Upper lobe of left lung (tissue), 6 donors: ENCODE measurements around the gene PIANP. TPM values are rescaled to one million over a fixed set of nuclear protein-coding genes. Genes with fewer than 3 reads are reported as not detected.

ENCODE experiments used
- ATAC-seq, 2 donors: fragments of 200-7000 bp; cut with Tn5 transposase; one replicate each; pipeline ENCODE4 v1.9.1; 2022; ENCODE audit warnings: mild to moderate bottlenecking in 2 of 2, moderate library complexity in 2 of 2; ENCODE audit not compliant: low FRiP score in 2 of 2
- DNase-seq, 2 donors: peaks; one replicate each; pipeline ENCODE4 v3.0.0-alpha.2; 2019 to 2020
- H3K27ac ChIP-seq, 4 donors: fragments of 200-600 bp; sonication (generic); one replicate each; pipeline ENCODE4 v1.5.1; 2016 to 2019
- H3K27me3 ChIP-seq, 4 donors: fragments of 200-600 bp; sonication (generic); one replicate each; pipeline ENCODE4 v1.5.1; 2017 to 2019
- H3K36me3 ChIP-seq, 4 donors: fragments of 200-600 bp; sonication (generic); one replicate each; pipeline ENCODE4 v1.5.1; 2016 to 2019
- H3K4me1 ChIP-seq, 4 donors: fragments of 200-600 bp; sonication (generic); one replicate each; pipeline ENCODE4 v1.5.1; 2018 to 2019
- H3K4me3 ChIP-seq, 4 donors: fragments of 200-600 bp; sonication (generic); one replicate each; pipeline ENCODE4 v1.5.1; 2017 to 2019; ENCODE audit warnings: mild to moderate bottlenecking in 2 of 4, moderate library complexity in 1 of 4
- H3K9me3 ChIP-seq, 4 donors: fragments of 200-600 bp; sonication (generic); one replicate each; pipeline ENCODE4 v1.5.1; 2018 to 2019
- CTCF ChIP-seq, 6 experiments: fragments of 450-650 bp in 4 of 6; fragments of 200-600 bp in 2 of 6; sonication (generic) in 2 of 6; IDR thresholded peaks; one replicate each; pipeline ENCODE4 v1.5.1; 2016 to 2019; ENCODE audit warnings: antibody characterized with exemption in 6 of 6
- EP300 ChIP-seq, 4 donors: sonication (generic); formaldehyde crosslinking; IDR thresholded peaks; one replicate each; pipeline ENCODE4 v1.5.1; 2017; ENCODE audit warnings: antibody characterized with exemption in 4 of 4, control low read depth in 2 of 4
- POLR2A ChIP-seq, 4 donors: fragments of 450-650 bp; IDR thresholded peaks; one replicate each; pipeline ENCODE4 v1.5.1; 2016 to 2017; ENCODE audit warnings: antibody characterized with exemption in 4 of 4, mild to moderate bottlenecking in 2 of 4
- POLR2AphosphoS5 ChIP-seq, 2 donors: sonication (generic); formaldehyde crosslinking; IDR thresholded peaks; one replicate each; pipeline ENCODE4 v1.5.1; 2017; ENCODE audit warnings: antibody characterized with exemption in 2 of 2
- WGBS, 2 donors: methylation state at CpG; one replicate each; pipeline ENCODE4 v1.1.5; 2017 to 2018; 5-methylcytosine and 5-hydroxymethylcytosine counted together
- total RNA-seq, 6 donors: library from RNA; depleted of rRNA in 4 of 6; stranded (reverse); fragments of >200 nt in 4 of 6; gene quantifications; one replicate each; pipeline versions ENCODE4 v1.1.0 to v1.2.1, GENCODE V29; 2016 to 2021
- donor health status: DM: no; HTN: no; CAD: no; lungs with moderate emphysema.
- donor health status: DM: no; HTN: yes; CAD: no; lungs with severe emphysema.

PIANP gene
- total RNA-seq, 6 donors from 2014 or later, result 0.13 to 0.83 (median 0.39) TPM; not detected in 3

DNA sequence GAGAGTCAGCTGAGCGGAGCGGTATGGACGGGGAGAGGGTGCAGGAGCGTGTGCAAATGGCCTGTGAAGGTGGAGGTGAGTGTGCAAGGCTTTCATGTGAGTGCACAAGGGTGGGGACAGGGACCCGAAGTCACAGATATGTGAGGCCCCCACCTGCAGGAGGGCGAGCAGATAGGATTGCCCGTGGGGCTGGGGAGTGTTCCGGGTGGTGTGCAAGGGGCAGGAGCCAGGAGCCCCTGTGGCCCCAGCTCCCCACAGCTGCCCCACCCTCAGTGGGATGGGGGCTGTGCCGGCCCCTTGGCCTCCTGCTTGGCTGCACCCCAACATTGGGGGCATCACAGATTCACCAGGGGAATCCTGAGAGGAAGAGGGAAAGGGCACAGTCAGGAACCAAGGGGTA is 5.9 kb downstream of the PIANP start:
- Histone ChIP-seq H3K27me3 (peaks cover 0 to 8% (median 3%) of the 10 kb centered on the region in 4 donors), H3K4me1 (peaks cover 10 to 22% (median 15%) of the 10 kb centered on the region in 4 donors), H3K27ac (no peak overlapping the region), H3K36me3 (no peaks in the 10 kb centered on the region), H3K9me3 (no peaks in the 10 kb centered on the region), H3K4me3 (no peak overlapping the region)
- DNase-seq, result no peak
- no peak for TF ChIP-seq POLR2AphosphoS5 (IDR thresholded peaks at IDR 0.05)
- no peak for TF ChIP-seq CTCF (IDR thresholded peaks at IDR 0.05)
- TF ChIP-seq EP300 (IDR thresholded peaks at IDR 0.05), result no peak
- TF ChIP-seq POLR2A (IDR thresholded peaks at IDR 0.05), result no peak
- WGBS, 2 donors, result 87 to 89% methylated on average over 9 of the region's 9 CpGs
- ATAC-seq, result no peak

DNA sequence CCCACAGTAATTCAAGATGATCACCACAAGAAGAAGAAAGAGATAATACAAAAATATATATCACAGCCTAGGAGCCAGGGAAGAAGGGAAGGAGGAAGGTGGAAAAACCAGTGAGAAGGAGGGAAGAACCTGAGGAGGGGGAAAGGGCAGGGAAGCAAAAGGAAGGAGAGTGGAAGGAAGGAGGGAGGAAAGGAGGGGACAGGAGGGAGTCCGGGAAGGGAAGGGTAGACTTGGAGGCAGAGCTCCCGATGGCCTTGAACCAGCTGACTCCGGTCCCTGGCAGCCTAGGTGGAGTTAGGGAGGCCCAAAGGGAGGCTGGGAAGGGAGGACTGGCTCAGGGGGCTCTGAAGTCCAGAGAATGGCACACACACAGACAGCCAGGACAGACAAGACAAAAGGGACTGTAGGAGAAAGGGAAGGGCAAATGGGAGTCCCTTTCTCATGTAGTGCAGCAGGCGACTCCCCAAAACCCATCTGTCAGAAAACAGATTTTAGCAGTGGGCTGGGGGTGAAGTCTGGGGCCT is 6.7 kb downstream of the PIANP start:
- TF ChIP-seq EP300 (IDR thresholded peaks at IDR 0.05), result no peak
- no peak for TF ChIP-seq POLR2A (IDR thresholded peaks at IDR 0.05)
- TF ChIP-seq CTCF (IDR thresholded peaks at IDR 0.05), result no peak
- TF ChIP-seq POLR2AphosphoS5 (IDR thresholded peaks at IDR 0.05), result no peak
- Histone ChIP-seq H3K4me3 (no peak overlapping the region), H3K27ac (no peak overlapping the region), H3K4me1 (peaks cover 10 to 22% (median 14%) of the 10 kb centered on the region in 4 donors), H3K27me3 (peaks cover 0 to 4% (median 0%) of the 10 kb centered on the region in 4 donors), H3K9me3 (no peaks in the 10 kb centered on the region), H3K36me3 (no peaks in the 10 kb centered on the region)
- ATAC-seq (no peak), DNase-seq (no peak)
- 71 to 77% methylated on average over 4 of the region's 4 CpGs for WGBS, 2 donors

DNA sequence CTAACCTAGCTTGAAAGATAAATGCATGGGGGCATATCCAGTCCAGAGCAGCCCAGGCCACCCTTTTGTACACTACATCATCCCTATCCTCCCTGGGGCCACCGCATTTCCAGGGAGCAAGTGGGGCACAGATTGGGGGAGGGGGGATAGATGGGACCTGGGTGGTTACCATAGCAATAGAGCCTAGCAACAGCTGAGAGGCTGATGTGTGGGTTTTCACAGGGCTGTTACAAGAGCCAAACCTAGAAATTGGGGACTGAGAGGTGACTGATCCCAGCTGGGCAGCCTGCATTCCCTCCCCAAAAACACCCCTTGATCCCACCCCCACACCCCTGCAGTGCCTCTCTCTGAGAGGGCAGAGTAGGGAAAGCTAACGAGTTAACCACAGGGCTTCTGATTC is 7.7 kb downstream of the PIANP start:
- H3K4me3 ChIP-seq, result no peak overlapping the region
- WGBS, 2 donors, result 67 to 72% methylated on average over 1 to 2 of the region's 2 CpGs
- DNase-seq (no peak), ATAC-seq (no peak)
- H3K36me3 ChIP-seq, result no peaks in the 10 kb centered on the region
- no peaks in the 10 kb centered on the region for H3K27me3 ChIP-seq
- no peak overlapping the region for H3K27ac ChIP-seq
- H3K9me3 ChIP-seq, result no peaks in the 10 kb centered on the region
- TF ChIP-seq EP300 (IDR thresholded peaks at IDR 0.05) (no peak), POLR2AphosphoS5 (IDR thresholded peaks at IDR 0.05) (no peak)
- peaks cover 14 to 27% (median 21%) of the 10 kb centered on the region in 4 donors for H3K4me1 ChIP-seq

- ATAC-seq (no peak), DNase-seq (peak in 1 of 2 donors; percentile 60)
- Histone ChIP-seq H3K36me3 (no peaks in the 10 kb centered on the region), H3K4me1 (peaks cover 28 to 39% (median 35%) of the 10 kb centered on the region in 4 donors), H3K9me3 (no peaks in the 10 kb centered on the region), H3K4me3 (no peak overlapping the region), H3K27me3 (no peaks in the 10 kb centered on the region), H3K27ac (no peak overlapping the region)
- 60 to 66% methylated on average over 4 of the region's 4 CpGs for WGBS, 2 donors
- TF ChIP-seq POLR2AphosphoS5 (IDR thresholded peaks at IDR 0.05), result no peak
- TF ChIP-seq POLR2A (IDR thresholded peaks at IDR 0.05), result no peak
- no peak for TF ChIP-seq CTCF (IDR thresholded peaks at IDR 0.05)
- no peak for TF ChIP-seq EP300 (IDR thresholded peaks at IDR 0.05)
Measured at GRCh38 chr12:6691473-6691872, 9.1 kb downstream of the PIANP start.

GRCh38 chr12:6688999-6689882 is 11.4 kb downstream of the PIANP start, which contains the start of gene ZNF384:
Gene ZNF384, minus strand, starts transcription at chr12:6689375. Its CDS starts 9,855 bp downstream, at chr12:6679520.
- 1 to 2% methylated on average over 37 to 55 of the region's 72 CpGs for WGBS, 2 donors
- peak; percentile 94 to 96 for ATAC-seq
- H3K4me1 ChIP-seq, result peaks cover 36 to 51% (median 44%) of the 10 kb centered on the region in 4 donors

More at GRCh38 chr12:6688999-6689882, 11.4 kb downstream of the PIANP start, which contains the start of gene ZNF384:
- Histone ChIP-seq H3K36me3 (peaks cover 0 to 4% (median 0%) of the 10 kb centered on the region in 4 donors), H3K27ac (peak within 1 kb of the TSS; percentile 94 to 97 (median 94)), H3K27me3 (no peaks in the 10 kb centered on the region), H3K9me3 (no peaks in the 10 kb centered on the region), H3K4me3 (peak within 1 kb of the TSS; percentile 45 to 97 (median 70))
- DNase-seq, result peak; percentile 95 to 97
- TF ChIP-seq POLR2A (IDR thresholded peaks at IDR 0.05), result peak in 2 of 4 donors; percentile 49 to 60
- peak; percentile 82 to 83 for TF ChIP-seq POLR2AphosphoS5 (IDR thresholded peaks at IDR 0.05)
- peak in 1 of 4 donors; percentile 44 for TF ChIP-seq EP300 (IDR thresholded peaks at IDR 0.05)
- peak in 5 of 6 experiments; percentile 7 to 54 (median 49) for TF ChIP-seq CTCF (IDR thresholded peaks at IDR 0.05)
